Measurements from ENCODE around the gene RRP15.

Gene RRP15

GRCh38 chr1:218284917-218285635, at the start of gene RRP15:
TSS of gene RRP15 (plus strand) at chr1:218285293. CDS start at chr1:218285317, 24 bp downstream.
- peak; percentile 96 for DNase-seq

GRCh38 chr1:218242171-218242570, 42.9 kb upstream of the RRP15 start:
- no peak for DNase-seq

GRCh38 chr1:218247339-218247738, 37.8 kb upstream of the RRP15 start:
- no peak for DNase-seq

GRCh38 chr1:218249338-218250140, 35.6 kb upstream of the RRP15 start:
- DNase-seq, result no peak

- DNase-seq, result peak; percentile 3
Observed at GRCh38 chr1:218250492-218250891, 34.6 kb upstream of the RRP15 start.

GRCh38 chr1:218254296-218254946, 30.7 kb upstream of the RRP15 start:
- no peak for DNase-seq

- DNase-seq, result no peak
Observed at GRCh38 chr1:218255090-218255489, 30.0 kb upstream of the RRP15 start.

- DNase-seq, result no peak
Observed at GRCh38 chr1:218257371-218257770, 27.7 kb upstream of the RRP15 start.

GRCh38 chr1:218257971-218258370, 27.1 kb upstream of the RRP15 start:
- no peak for DNase-seq

GRCh38 chr1:218259339-218259738, 25.8 kb upstream of the RRP15 start:
- no peak for DNase-seq

- DNase-seq, result peak; percentile 70
Observed at GRCh38 chr1:218259800-218260199, 25.3 kb upstream of the RRP15 start.

GRCh38 chr1:218262259-218262658, 22.8 kb upstream of the RRP15 start:
- no peak for DNase-seq

GRCh38 chr1:218266356-218266755, 18.7 kb upstream of the RRP15 start:
- no peak for DNase-seq

GRCh38 chr1:218272366-218272765, 12.7 kb upstream of the RRP15 start:
- DNase-seq, result no peak

GRCh38 chr1:218273762-218274479, 11.2 kb upstream of the RRP15 start:
- peak; percentile 33 for DNase-seq

GRCh38 chr1:218274511-218274910, 10.6 kb upstream of the RRP15 start:
- no peak for DNase-seq

- no peak for DNase-seq
Observed at GRCh38 chr1:218275823-218276222, 9.3 kb upstream of the RRP15 start.

- DNase-seq, result peak; percentile 57
Observed at GRCh38 chr1:218281285-218281684, 3.8 kb upstream of the RRP15 start.

GRCh38 chr1:218284377-218284916, 646 bp upstream of the RRP15 start:
- DNase-seq, result no peak

GRCh38 chr1:218292515-218292914, 7.4 kb downstream of the RRP15 start:
- no peak for DNase-seq

GRCh38 chr1:218294546-218294945, 9.5 kb downstream of the RRP15 start:
- DNase-seq, result no peak

GRCh38 chr1:218296162-218296561, 11.1 kb downstream of the RRP15 start:
- DNase-seq, result no peak

GRCh38 chr1:218297461-218297860, 12.4 kb downstream of the RRP15 start:
- no peak for DNase-seq
